CD14-positive monocyte (primary cell): Measurements from ENCODE around the gene KYNU. TPM values are rescaled to one million over a fixed set of nuclear protein-coding genes. Genes with fewer than 3 reads are reported as not detected.

Source experiments
- DNase-seq, 3 donors: peaks; one replicate each; pipeline ENCODE4 v3.0.0-alpha.2; 2011 to 2022
- H2AFZ ChIP-seq: 2 replicates; pipeline ENCODE4 v1.6.0; 2012; ENCODE audit warnings: mild to moderate bottlenecking, low read depth, low read length, inconsistent platforms; ENCODE audit not compliant: insufficient read depth, poor library complexity, severe bottlenecking
- H3K27ac ChIP-seq, 2 donors: 1 replicate in 1 of 2; 2 replicates in 1 of 2; pipeline ENCODE4 v1.5.1; 2012 to 2013; ENCODE audit warnings: low read length in 2 of 2, control low read depth in 1 of 2, inconsistent platforms in 1 of 2, low read depth in 1 of 2, mild to moderate bottlenecking in 1 of 2
- H3K27me3 ChIP-seq, 2 donors: one replicate each; pipeline versions ENCODE4 v1.6.0 to v1.6.1; 2011 to 2013; ENCODE audit warnings: low read length in 2 of 2; ENCODE audit not compliant: control insufficient read depth in 2 of 2, insufficient read depth in 2 of 2
- H3K36me3 ChIP-seq, 2 donors: replicated peaks in 1 of 2; 1 replicate in 1 of 2; 2 replicates in 1 of 2; pipeline versions ENCODE4 v1.5.1 to v1.6.1; 2012 to 2013; ENCODE audit warnings: low read length in 2 of 2, control low read depth in 1 of 2, inconsistent platforms in 1 of 2, mild to moderate bottlenecking in 1 of 2; ENCODE audit not compliant: insufficient read depth in 2 of 2, control insufficient read depth in 1 of 2
- H3K4me1 ChIP-seq, 2 donors: 1 replicate in 1 of 2; 2 replicates in 1 of 2; pipeline versions ENCODE4 v1.5.1 to v1.6.1; 2012 to 2013; ENCODE audit warnings: low read length in 2 of 2, control low read depth in 1 of 2, inconsistent platforms in 1 of 2, mild to moderate bottlenecking in 1 of 2, moderate library complexity in 1 of 2; ENCODE audit not compliant: insufficient read depth in 2 of 2, control insufficient read depth in 1 of 2
- H3K4me2 ChIP-seq: replicated peaks from 2 replicates; pipeline ENCODE3; 2012; ENCODE audit warnings: low read length, moderate library complexity, mild to moderate bottlenecking; ENCODE audit not compliant: poor library complexity, severe bottlenecking; ENCODE audit errors: extremely low read depth
- H3K4me3 ChIP-seq, 3 experiments: fragments of 200-600 bp in 1 of 3; sonication (generic) in 1 of 3; replicated peaks in 1 of 3; 1 replicate in 2 of 3; 2 replicates in 1 of 3; pipeline ENCODE4 v1.5.1; 2011 to 2013; ENCODE audit warnings: low read length in 3 of 3, mild to moderate bottlenecking in 3 of 3, control low read depth in 2 of 3, low read depth in 2 of 3, inconsistent platforms in 1 of 3, moderate library complexity in 1 of 3
- H3K79me2 ChIP-seq: 2 replicates; pipeline ENCODE4 v1.6.0; 2012; ENCODE audit warnings: mild to moderate bottlenecking, control low read depth, inconsistent platforms, low read length, moderate library complexity; ENCODE audit not compliant: insufficient read depth
- H3K9ac ChIP-seq: 2 replicates; pipeline ENCODE4 v1.6.0; 2017; ENCODE audit warnings: low read length, mild to moderate bottlenecking; ENCODE audit not compliant: insufficient read depth, poor library complexity, severe bottlenecking
- H3K9me3 ChIP-seq, 2 donors: replicated peaks in 1 of 2; 1 replicate in 1 of 2; 2 replicates in 1 of 2; pipeline versions ENCODE4 v1.5.1 to v1.6.1; 2012 to 2013; ENCODE audit warnings: low read length in 2 of 2, control low read depth in 1 of 2; ENCODE audit not compliant: control insufficient read depth in 1 of 2, insufficient read depth in 1 of 2
- H4K20me1 ChIP-seq: 2 replicates; pipeline ENCODE4 v1.6.0; 2012; ENCODE audit warnings: mild to moderate bottlenecking, low read length, control low read depth, moderate library complexity; ENCODE audit not compliant: insufficient read depth
- H3K27ac Mint-ChIP-seq, 7 donors: one replicate each; pipeline ENCODE4 v1.8.0; 2020; ENCODE audit warnings: mild to moderate bottlenecking in 7 of 7, mixed read lengths in 7 of 7, moderate library complexity in 6 of 7, inconsistent platforms in 2 of 7
- H3K27me3 Mint-ChIP-seq, 3 donors: one replicate each; pipeline ENCODE4 v1.8.0; 2021 to 2022; ENCODE audit warnings: low read depth in 3 of 3, mild to moderate bottlenecking in 3 of 3, mixed read lengths in 3 of 3, moderate library complexity in 3 of 3, inconsistent platforms in 1 of 3
- H3K36me3 Mint-ChIP-seq, 2 donors: one replicate each; pipeline ENCODE4 v1.8.0; 2020; ENCODE audit warnings: mixed read lengths in 2 of 2, inconsistent platforms in 1 of 2, mild to moderate bottlenecking in 1 of 2
- H3K4me1 Mint-ChIP-seq: one replicate; pipeline ENCODE4 v1.8.0; 2020; ENCODE audit warnings: mild to moderate bottlenecking, mixed read lengths
- H3K4me3 Mint-ChIP-seq, 2 donors: one replicate each; pipeline ENCODE4 v1.8.0; 2020; ENCODE audit warnings: mild to moderate bottlenecking in 2 of 2, mixed read lengths in 2 of 2, moderate library complexity in 1 of 2
- H3K9me3 Mint-ChIP-seq, 7 donors: one replicate each; pipeline ENCODE4 v1.8.0; 2020 to 2022; ENCODE audit warnings: mixed read lengths in 7 of 7, mild to moderate bottlenecking in 6 of 7, moderate library complexity in 6 of 7, inconsistent platforms in 2 of 7
- CTCF ChIP-seq: fragments of 200-600 bp; IDR thresholded peaks from one replicate; pipeline ENCODE4 v1.8.0; 2022; ENCODE audit warnings: antibody characterized with exemption, mild to moderate bottlenecking
- WGBS: methylation state at CpG from one replicate; pipeline ENCODE4 v1.1.5; 2013; ENCODE audit warnings: missing lambda C conversion rate; ENCODE audit not compliant: insufficient coverage; 5-methylcytosine and 5-hydroxymethylcytosine counted together
- intact Hi-C, 2 donors: fragments of 100-400 bp; cut with micrococcal nuclease; formaldehyde crosslinking; loops; one replicate each; pipeline versions ENCODE4 v1.15.0 to v1.15.1; 2023
- polyA plus RNA-seq, 3 donors: library from polyadenylated mRNA; depleted of rRNA in 1 of 3; unstranded in 2 of 3; stranded (reverse) in 1 of 3; fragments of 300-500 nt in 2 of 3; fragments of >200 nt in 1 of 3; fragmentation: Illumina TruSeq in 2 of 3; gene quantifications; 1 replicate in 2 of 3; 2 replicates in 1 of 3; pipeline ENCODE4 v1.2.3, GENCODE V29; 2012 to 2021

The KYNU gene
- polyA plus RNA-seq, 3 donors = 40.7 to 132 (median 131) TPM

- Mint-ChIP-seq H3K27ac (peak overlapping the region in 4 of 7 donors; percentile 11 to 68 (median 20)), H3K36me3 (peaks cover 27 to 48% of the 10 kb centered on the region in 2 donors), H3K4me3 (no peak overlapping the region), H3K27me3 (peaks cover 0 to 1% (median 0%) of the 10 kb centered on the region in 3 donors), H3K9me3 (peaks cover 0 to 5% (median 1%) of the 10 kb centered on the region in 7 donors), H3K4me1 (no peaks in the 10 kb centered on the region)
- intact Hi-C loops = no loop called here
- H3K9me3 ChIP-seq = no peaks in the 10 kb centered on the region
- H4K20me1 ChIP-seq = peaks cover 99% of the 10 kb centered on the region
- H3K4me3 ChIP-seq = no peak overlapping the region
- DNase-seq = no peak
- TF ChIP-seq CTCF = no peak
- H3K79me2 ChIP-seq = peaks cover 7% of the 10 kb centered on the region
- no peak overlapping the region for H3K4me2 ChIP-seq
- H3K4me1 ChIP-seq = no peaks in the 10 kb centered on the region
- 100% methylated on average over 2 of the region's 3 CpGs for WGBS
- H2AFZ ChIP-seq = no peak overlapping the region
- H3K27ac ChIP-seq = no peak overlapping the region
- H3K9ac ChIP-seq = no peak overlapping the region
- peaks cover 20 to 77% of the 10 kb centered on the region in 2 donors for H3K36me3 ChIP-seq
- no peaks in the 10 kb centered on the region for H3K27me3 ChIP-seq
Measured at GRCh38 chr2:142937347-142937746, 59.9 kb downstream of the KYNU start.

GRCh38 chr2:142938240-142938639 lies 60.8 kb downstream of the KYNU start:
- peaks cover 30 to 52% of the 10 kb centered on the region in 2 donors for H3K36me3 Mint-ChIP-seq
- H4K20me1 ChIP-seq = peaks cover 99% of the 10 kb centered on the region
- peaks cover 0 to 1% (median 1%) of the 10 kb centered on the region in 3 donors for H3K27me3 Mint-ChIP-seq
- H3K9me3 Mint-ChIP-seq = peaks cover 0 to 5% (median 1%) of the 10 kb centered on the region in 7 donors
- no peak overlapping the region for H3K9ac ChIP-seq
- no peak for TF ChIP-seq CTCF
- no peaks in the 10 kb centered on the region for H3K9me3 ChIP-seq
- no peak for DNase-seq
- H3K4me3 ChIP-seq = no peak overlapping the region
- peaks cover 20 to 68% of the 10 kb centered on the region in 2 donors for H3K36me3 ChIP-seq
- H3K27ac ChIP-seq = no peak overlapping the region
- no CpG with 5 or more reads among the region's 5 CpGs for WGBS
- H3K4me1 Mint-ChIP-seq = no peaks in the 10 kb centered on the region
- H3K4me2 ChIP-seq = no peak overlapping the region
- H3K27ac Mint-ChIP-seq = peak overlapping the region in 3 of 7 donors; percentile 33 to 64 (median 52)
- no peaks in the 10 kb centered on the region for H3K27me3 ChIP-seq
- no peaks in the 10 kb centered on the region for H3K4me1 ChIP-seq
- H3K79me2 ChIP-seq = peaks cover under 1% of the 10 kb centered on the region
- intact Hi-C loops = no loop called here
- H3K4me3 Mint-ChIP-seq = no peak overlapping the region
- H2AFZ ChIP-seq = no peak overlapping the region
